Activated T-helper 1 cell treated with Interleukin-2 at 50 U/mL for 16 hours (primary cell): ENCODE results near the gene APOA4.

Experiments used
- DNase-seq: peaks from one replicate; pipeline ENCODE4 v3.0.0-alpha.2; 2020; ENCODE audit warnings: low read depth

APOA4 gene

DNA sequence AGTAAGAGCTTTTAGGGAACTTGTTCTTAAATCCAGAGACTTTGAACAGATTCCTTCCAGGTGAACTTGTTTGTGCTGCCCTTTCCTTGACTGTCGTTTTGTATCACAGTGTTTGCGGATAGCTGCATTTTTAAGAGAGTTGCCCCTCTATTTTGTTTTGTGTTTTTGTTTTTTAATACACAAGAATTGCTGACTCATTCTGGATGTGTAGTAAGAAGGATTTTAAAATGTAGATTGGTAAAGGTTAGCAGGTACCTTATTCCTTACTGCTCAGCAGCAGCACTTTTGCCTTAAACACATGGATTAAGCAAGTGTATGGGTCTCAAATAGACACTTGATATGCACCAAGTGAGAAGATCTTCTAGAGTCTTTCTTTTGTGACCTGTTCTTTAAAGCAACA is 22.5 kb downstream of the APOA4 start:
- DNase-seq = no peak

GRCh38 chr11:116798368-116798767 is 24.7 kb downstream of the APOA4 start:
- DNase-seq = no peak

GRCh38 chr11:116797816-116798215 is 25.3 kb downstream of the APOA4 start:
- no peak for DNase-seq

DNA sequence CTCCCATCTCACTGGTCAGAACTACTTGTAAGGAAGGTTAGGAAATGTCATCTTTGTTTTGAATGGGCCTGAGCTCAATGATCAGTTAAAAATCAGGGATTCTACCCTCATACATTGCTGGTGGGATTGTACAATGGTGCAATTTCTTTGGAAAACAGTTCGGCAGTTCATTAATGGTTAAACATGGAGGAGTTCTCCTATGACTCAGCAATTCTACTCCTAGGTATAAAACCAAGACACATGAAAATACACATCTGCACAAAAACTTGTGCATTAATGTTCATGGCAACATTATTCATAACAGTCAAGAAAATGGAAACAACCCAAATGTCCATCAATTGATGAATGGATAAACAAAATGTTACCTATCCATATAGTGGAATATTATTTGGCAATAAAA is 26.6 kb downstream of the APOA4 start:
- no peak for DNase-seq

DNA sequence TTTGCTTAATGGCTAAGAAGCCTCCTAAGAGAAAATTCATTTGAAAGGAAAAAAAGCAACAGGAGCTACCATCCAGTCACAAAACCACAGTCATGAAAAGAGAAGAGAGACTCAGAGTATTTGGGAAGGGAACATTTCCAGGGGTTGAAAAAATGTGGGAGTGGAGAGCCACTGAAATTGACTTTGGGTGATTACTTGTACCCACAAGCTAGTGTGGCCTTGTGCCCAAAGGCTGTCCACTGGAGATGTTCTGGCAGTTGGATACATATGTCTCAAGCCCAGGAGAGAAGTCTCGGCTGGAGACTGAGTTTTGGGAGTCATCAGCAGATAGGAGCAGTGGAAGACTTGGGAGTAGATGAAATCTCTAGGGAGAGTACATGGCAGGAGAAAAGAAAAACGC is 28.3 kb downstream of the APOA4 start:
- DNase-seq = no peak

GRCh38 chr11:116793772-116794097 is 29.4 kb downstream of the APOA4 start:
- DNase-seq = no peak

DNA sequence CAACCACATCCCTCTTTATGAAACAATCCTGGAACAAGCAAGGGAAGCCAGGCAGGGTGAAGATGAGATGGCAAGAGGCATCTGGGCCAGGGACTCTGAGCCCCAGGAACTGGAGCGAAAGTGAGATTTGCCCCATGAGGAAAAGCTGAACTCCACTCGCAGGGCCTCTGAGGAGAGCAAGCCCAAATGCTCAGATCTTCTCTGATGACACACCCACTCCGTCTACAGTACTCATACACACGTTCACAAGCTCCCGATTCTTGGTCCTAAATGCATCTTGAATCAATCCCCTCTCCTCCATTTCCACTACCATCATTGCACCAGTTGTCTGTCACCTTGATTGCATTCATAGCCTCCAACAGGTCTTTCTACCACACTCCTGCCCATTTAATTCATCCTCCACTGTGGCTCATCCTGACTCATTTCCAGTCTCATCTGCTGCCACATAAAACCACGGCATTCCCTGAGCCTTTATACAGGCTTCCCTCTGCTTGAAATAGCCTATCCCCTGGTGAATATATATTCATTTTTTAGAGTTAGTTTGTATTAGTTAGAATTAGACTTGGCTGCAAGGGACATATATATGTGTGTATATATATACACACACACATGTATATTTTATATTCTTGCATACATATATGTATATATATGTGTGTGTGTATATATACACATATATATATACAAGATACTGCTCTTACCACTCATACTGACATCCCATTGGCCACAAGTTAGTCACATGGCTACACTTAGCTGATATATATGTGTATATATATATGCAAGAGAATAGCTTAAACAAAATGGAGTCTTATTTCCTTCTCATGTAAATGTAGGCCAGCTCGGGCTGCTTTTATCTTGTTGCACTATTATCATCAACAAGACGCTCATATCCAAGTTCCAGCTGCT is 30.0 kb downstream of the APOA4 start:
- no peak for DNase-seq

DNA sequence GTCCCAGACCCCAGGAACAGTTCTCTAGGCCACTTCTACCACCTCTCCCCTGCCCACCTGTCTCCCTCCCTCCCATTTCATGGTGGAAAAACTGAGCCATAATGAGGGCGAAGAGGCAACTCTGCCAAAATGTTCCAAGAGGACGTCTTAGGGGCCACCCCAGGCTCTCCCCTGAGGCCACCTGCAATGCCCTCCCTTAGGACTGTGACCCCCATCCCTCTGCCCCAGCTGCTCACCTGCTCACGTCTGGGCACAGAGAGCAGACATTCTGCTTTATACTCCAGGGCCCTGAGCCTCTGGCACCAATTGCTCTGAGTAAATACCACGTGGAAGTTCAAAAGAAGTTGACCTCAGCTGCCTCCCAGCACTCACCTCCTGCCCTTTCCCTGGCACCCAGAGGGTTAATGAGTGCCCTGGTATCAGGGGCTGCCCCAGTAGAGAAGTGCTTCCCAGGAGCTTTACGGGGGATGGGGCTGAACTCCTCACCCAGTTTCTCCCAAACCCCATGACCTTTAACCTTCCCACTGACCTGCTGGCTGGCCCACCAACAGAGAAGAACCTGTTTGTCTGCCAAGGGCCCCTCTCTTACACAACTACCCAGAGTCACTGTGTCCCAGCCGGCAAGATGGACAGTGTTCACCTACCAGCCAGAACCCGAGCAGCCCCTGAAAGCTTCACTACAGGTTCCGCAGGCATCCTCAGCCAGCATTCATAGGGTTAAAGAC is 30.8 kb downstream of the APOA4 start:
- DNase-seq = no peak

DNA sequence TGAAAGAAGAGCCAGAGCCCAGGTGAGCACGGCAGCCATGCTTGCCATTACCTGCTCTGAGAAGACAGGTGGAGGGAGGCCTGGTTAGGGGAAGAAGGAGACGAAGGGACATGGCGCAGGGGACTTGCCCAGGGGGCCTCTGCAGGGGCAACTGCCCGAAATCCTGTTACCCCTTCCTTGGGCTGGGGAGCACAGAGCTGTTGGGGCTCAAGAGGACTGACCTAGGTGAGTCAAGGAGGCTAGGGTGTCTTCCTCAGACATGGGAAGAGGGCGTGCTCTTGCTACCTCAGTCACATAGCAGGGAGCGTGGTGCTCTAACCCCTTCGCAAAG is 31.3 kb downstream of the APOA4 start, which contains the start of gene APOA5:
TSS of gene APOA5 (minus strand) at position 67 of the 331 bp plus-strand sequence. CDS start at position 48, 19 bp downstream.
- no peak for DNase-seq

DNA sequence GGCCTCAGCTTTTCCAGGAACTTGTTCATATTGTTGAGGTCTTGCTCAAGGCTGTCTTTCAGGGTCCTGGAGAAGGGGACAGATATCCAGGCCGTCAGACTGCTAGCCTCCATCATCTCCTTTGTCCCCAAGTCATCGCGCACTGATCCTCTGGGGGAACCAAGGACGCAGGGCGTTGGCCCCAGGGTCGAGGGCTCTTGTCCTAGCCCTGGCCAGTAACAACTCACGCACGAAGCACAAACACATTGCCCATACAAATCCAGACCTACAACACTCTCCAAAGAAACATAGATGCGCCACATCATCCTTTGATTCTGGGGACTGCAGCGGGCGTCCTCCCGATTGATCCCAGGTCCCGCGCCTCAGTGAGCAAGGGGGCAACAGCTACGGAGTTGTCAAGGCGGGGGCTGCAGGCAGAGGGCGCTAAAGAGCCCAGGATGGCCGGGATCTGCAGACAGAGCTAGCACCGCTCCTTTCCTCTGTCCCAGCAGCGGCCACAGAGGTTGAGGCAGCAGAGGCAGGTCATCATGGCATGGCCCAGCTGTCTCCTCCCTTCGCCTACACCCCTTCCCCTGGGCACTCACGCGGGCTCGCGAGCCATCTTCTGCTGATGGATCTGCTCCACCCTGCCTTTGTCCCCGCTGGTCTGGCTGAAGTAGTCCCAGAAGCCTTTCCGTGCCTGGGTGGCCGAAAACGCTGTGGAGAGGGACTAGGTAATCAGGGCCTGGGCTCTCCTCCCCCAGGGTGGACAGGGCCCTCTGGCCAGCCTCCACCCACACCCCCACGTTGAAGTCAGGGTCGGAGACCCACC is 31.9 kb downstream of the APOA4 start:
- peak; percentile 59 for DNase-seq

DNA sequence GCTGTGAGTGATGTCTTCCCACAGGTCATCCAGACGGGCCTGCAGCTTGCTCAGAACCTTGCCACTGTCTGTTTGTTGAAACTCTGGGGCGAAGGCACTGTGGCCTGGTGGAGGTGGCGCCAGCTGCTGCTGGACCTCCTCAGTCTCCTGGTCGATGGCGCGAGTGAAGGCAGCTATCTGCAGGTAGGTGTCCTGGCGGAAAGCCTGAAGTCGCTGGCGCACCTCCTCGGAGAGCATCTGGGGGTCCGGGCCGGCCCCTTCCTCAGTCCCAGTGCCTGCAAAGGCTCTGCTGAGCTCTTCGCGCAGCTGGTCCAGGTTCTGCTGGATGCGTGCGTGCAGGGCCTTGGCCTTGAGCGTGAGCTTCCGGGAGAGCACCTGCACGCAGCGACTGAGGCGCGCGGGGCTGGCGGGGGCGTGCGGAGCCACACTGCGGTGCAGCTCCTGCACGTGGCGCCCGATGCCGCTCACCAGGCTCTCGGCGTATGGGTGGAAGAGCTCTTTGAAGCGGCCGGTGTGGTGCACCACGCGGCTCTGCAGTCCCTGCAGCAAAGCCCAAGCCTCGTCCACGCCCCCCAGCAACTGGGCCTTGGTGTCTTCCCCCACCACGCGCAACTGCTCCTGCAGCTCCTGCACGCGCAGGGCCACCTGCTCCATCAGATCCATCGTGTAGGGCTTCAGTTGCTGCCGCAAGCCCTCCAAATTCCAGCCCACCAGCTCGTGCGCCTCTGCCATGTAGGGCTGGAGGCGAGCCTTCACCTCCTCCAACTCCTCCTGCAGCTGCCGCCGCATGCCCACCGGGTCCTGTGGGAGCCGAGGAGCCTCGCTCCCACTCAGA is 32.7 kb downstream of the APOA4 start:
- no peak for DNase-seq

GRCh38 chr11:116788975-116789374 is 34.1 kb downstream of the APOA4 start:
- DNase-seq = no peak

DNA sequence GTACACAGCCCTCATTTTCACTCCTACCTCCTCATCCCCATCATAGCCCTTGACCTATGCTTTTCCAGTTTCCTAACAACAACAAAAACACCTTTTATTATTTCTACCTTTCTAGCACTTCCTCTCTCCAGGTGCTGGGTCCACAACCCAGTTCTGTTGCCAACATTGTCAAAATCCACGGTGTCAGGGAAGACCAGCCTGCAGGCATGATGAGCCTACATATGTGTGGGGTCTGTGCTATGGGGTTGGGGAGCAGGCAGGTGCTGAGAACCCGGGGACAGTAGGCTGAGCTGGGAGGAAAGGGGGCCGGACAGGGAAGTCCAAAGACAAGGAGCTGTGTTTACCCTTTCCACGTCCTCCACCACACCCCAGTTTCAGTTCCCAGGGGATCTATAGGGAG is 34.6 kb downstream of the APOA4 start:
- no peak for DNase-seq

GRCh38 chr11:116787786-116788486 is 35.2 kb downstream of the APOA4 start, which contains the start of gene ZPR1:
Gene ZPR1 (minus strand): TSS chr11:116788023. CDS start chr11:116787990, 33 bp downstream.
- peak; percentile 78 for DNase-seq

DNA sequence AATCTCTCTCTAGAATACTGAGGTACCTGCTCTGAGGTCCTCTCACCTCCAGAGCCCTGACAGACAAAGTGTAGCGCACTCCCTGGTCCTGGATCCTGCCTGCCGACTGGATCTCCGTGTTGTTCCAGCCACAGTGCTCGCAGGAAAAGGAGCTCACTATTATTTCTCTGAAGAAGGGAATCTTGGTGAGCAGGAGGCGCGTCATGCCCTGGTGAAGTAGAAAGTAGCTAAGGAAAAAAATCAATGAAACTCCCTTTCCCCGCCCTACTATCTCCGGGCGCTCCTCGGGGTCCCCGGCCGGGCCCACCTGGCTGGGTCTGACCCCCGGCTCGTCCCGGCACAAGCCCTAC is 35.7 kb downstream of the APOA4 start:
- no peak for DNase-seq

DNA sequence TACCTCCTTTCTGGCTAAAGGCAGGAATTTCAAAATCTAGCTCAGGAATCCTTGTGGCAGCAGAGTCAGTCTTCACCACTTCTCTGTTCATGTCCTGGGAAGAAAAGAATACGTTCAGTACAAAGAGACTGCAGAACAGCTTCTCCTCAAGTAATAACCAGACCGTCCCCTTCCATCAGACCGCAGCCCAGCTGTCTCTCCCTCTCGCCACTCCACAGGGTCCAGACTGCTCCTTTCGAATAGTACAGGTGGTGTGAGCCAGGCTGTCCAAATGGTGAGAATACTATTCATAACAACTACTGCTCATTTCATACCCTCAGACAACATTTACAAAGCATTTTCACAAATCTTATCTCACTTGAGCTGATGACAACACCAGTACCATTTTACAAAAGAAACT is 36.1 kb downstream of the APOA4 start:
- DNase-seq = no peak

GRCh38 chr11:116786326-116786725 is 36.8 kb downstream of the APOA4 start:
- no peak for DNase-seq

DNA sequence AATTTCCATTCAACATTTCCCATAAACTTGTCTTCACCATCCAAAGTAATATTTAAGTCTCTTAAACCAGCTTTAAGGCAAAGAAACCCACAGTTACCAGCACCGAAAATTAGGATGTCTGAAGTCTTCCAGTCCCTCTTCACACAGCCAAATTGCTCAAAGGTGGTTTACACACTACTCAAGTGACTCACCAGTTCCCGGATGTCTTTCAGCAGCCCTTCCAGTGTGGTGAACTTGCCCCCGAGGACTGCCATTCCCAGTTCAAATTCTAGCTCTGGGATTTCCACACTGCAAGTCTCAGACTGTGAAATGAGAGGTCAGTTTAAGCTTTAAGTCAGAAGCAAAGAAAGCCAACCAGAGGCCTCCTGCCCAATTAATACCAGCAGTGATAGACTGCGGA is 40.4 kb downstream of the APOA4 start:
- DNase-seq = no peak

- no peak for DNase-seq
These were observed 44.5 kb downstream of the APOA4 start for GRCh38 chr11:116778556-116778955.

- no peak for DNase-seq
These were observed 46.0 kb downstream of the APOA4 start for GRCh38 chr11:116777056-116777455.

DNA sequence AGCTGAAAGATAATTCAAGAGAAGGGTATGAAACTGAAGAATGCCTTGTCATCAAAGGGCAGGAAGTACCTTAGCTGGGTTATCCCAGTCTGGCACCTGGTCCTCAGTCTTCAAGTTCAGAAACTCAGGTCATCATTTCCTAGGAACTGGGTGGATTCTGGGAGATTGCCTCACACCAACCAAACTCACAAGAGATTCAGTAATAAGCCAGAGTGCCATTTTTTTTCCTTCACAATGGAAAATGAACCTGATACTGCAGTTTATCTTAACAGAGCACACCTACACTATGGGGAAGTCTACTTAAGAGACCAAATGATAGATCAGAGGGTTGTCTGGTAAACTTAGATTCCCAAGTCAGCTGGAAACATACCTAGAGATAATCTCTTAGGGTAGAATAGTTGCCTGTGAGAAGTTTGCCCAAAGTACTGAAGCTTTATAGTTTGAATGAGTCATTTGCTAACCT is 46.6 kb downstream of the APOA4 start:
- no peak for DNase-seq
